NCI-H2196 (cell line): ENCODE data around the gene ZNF451.
"Not testable (repeated sequence)": the region's sequence is repeated elsewhere in the genome, so short reads cannot be mapped to it uniquely, and the experiment has no call there.

Experiments
- DNase-seq: peaks from one replicate; lab custom pipeline; 2025; ENCODE audit not compliant: unreplicated experiment; lab: John Stamatoyannopoulos, UW

The ZNF451 gene

DNA sequence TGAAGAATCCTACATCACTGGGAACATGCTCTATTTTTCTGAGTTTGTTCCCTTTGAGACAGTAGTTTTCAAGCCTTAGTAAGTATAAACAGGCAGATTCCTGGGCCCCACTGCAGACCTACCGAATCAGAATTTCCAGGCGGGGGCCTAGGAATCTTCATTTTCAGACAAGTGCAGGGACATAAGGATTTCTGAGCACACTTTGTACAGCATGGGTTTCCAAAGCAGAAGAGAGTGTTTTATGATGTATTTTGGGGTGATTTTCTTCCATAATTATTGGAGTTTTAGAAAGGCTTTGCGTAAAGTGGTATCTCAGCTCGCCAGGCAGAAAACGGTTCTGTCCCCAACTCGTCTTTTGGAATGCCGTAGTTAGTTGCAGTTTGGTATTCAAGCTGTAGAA, 1.4 kb downstream of the ZNF451 start:
- DNase-seq, result not testable (repeated sequence)

DNA sequence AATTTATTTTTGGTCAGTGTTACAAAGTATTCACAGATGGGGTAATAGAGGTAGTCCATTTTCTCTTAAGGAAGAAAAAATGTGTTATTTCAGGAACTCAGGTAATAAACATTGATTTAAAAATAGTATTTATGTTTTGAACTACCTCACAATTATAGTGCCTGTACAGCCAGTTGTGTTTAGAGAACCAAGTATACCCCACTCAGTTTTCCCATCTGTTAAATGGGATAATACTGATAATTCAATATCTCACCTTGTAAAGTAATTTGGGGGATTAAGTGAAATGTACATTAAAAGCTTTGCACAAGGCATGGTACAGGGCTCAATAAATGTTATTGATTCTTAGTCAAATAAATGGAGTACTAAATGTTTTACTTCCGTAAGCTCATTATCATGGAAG, 4.7 kb downstream of the ZNF451 start:
- DNase-seq, result no peak

DNA sequence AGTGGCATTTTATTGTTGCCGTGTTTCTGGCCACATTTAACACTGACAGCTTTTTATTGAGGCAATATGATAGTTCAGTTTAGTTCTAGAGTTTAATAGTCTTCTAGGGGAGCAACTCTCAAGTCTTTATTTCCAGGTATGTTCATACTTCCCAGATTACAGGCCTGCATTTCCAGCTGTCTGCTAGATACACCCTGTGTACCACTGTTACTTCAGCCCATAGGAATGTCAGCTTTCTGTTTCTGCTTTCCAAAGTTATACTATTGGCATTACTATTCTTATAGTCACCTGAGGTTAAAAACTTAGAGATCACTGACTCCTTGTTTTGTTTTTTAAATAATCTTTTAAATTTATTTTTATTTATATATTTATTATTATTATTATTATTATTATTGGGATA, 7.6 kb downstream of the ZNF451 start:
- DNase-seq, result no peak

DNA sequence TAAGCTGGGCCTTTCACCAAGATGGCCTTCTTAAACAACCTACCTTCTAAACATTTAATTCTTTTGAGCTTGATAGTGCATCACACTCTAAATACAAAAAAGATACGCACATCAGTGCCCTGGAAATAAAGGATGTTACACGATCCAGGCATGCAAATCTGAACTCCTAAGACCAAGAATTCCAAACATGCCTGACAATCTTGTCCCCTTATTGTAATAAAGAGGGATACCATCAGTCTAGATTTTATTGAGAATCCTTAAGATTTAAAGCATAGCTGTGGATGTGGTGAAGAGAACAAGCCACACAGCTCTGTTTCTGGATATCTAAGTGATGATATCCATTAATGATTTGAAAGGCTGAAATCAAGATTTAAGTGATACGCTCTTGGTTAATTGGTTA, 13.0 kb downstream of the ZNF451 start:
- no peak for DNase-seq

DNA sequence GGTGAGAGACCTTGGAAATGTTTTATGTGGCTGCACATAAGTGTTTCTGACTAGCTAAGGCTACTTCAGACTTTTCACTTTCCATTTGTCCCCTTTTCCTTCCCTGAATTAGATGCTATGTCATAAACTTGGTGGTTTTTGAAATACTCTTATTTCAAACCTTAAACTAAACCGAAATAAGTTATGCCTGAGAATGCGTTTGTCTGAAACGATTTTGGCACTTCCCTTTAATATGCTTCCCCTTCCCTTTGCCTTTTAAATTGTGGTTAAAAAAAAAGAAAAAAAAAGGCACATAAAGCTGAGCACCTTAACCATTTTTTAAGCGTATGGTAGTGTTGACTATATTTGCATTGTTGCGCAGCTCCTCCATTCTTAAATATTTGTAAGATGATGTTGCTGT, 14.3 kb downstream of the ZNF451 start:
- DNase-seq, result no peak

DNA sequence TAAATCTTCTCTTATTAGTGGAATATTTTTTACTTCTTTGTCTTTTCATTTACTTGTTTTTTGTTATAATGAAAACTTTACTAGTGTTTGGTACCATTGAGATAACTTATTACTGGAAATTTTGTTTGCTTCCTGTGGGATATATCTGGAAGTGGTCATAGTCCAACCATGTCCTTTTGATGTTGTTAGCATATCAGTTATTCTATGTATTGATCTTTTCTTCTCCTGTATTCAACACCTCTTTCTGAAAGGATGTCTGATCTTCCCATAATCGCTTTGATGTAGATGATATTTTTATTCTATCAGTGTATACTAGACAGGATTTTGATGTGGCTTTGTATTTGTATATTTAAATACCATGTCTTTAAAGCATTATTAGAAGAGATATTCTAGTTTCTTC, 17.0 kb downstream of the ZNF451 start:
- DNase-seq, result no peak

DNA sequence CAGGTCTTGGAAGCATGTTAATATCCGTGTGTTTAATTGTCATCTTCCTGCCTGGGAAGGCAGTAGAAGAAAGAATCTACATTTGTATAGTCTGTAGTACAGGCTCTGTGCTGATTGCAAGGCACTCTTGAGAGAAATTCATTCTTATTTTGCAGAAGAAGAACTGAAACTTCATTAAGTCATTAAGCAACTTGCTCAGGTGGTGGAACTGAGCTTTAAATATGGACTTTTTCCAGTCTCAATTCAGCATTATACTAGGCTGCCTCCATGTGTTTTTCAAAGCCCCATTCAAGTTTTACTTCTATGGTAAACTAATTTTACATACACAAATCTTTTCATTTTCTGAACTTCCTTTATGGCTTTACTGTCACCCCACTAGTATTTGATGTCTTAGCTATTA, 18.7 kb downstream of the ZNF451 start:
- DNase-seq, result no peak

DNA sequence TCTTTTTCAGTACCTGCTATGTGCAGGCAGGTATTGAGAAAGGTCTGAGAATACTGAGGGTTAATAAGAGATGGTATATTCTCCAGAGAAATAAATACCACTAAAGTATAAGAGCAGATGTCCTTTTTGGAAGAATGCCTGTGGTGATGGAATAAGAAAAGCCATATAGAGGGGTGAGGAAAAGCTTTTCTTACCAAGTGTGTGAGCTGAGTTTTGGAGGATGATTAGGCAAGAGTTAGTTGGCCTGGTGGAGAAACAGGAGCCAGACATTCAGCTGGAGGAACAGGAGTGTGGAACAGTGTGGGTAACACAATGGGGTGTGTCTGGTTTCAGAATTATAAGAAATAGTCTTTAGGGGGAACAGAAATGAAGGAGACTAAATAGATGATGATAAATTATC, 19.9 kb downstream of the ZNF451 start:
- DNase-seq, result no peak

DNA sequence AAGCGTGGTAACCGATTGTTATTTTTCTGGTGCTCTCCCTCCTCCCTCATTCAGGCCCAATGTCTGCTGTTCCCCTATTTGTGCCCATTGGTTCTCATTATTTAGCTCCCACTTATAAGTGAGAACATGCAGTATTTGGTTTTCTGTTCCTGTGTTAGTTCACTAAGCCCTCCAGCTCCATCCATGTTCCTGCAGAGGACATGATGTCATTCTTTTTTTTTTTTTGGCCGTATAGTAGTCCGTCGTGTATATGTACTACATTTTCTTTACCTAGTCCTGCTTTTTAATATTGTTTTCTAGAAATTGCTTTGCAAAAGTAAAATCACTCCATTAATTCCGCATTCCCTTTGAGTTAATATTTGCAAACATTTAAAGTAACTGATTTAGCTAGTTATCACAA, 23.1 kb downstream of the ZNF451 start:
- DNase-seq, result no peak

DNA sequence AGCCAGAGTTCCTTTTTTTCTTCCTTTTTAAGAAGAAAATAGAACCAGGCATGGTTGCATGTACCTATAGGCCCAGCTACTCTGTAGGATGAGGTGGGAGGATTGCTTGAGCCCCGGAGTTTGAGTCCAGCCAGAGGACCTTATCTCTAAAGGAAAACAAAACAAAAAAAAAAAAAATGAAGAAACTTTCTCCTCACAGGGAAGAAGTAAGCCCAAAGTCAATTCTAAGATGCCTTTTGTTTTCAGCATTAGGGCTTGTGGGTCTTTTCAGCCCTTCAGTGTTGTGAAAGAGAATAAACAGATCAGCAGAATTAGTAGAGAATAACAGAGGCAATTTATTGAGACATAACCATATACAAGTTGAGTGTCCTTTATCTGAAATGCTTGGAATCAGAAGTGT, 26.8 kb downstream of the ZNF451 start:
- DNase-seq, result no peak

DNA sequence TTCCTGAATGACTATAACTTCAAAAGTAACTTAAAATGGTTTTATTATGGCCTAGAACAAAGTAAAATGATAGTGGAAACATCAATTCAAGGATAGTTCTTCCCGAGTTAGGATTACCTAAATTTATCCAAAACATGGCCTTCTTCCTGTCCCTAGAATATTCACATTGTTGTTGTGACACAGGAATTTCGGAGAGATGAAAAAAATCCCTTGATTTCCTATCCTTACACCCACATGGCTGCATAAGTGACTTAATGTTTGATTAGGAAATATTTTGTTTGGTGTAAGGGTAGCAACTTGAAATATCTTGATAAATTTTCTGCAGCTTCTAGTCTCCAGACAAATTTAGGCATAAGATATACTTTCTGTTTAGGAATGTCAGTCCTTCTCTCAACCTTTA, 27.8 kb downstream of the ZNF451 start:
- DNase-seq, result no peak

DNA sequence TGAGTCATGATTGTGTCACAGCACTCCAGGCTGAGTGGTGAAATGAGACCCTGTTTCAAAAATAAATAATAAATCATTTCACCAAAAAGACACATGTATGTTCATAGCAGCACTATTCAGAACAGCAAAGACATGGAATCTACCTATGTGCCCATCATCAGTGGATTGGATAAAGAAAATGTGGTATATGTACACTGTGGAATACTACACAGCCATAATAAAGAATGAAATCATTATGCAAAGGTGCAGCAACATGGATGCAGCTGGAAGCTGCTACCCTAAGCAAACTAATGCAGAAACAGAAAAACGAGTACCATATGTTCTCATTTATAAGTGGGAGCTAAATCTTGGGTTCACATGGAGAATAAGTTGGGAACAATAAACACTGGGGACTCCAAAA, 33.1 kb downstream of the ZNF451 start:
- DNase-seq, result no peak

DNA sequence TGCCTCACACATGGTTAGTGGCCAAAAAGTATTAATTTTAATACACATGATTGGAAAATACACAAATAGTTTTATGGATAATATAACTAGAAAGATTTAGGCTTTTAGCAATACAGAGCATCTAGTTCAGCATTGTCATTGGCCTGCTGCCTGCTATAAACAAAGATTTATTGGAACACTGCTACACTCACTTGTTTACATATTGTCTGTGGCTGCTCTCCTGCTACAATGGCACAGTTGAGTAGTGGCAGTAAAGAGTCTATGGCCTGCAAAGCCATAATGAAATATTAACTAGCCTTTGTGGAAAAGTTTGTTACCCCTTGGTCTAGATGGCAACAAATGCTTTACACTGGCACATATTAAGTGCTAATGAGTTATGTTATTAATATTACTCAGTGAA, 37.8 kb downstream of the ZNF451 start:
- DNase-seq, result no peak

DNA sequence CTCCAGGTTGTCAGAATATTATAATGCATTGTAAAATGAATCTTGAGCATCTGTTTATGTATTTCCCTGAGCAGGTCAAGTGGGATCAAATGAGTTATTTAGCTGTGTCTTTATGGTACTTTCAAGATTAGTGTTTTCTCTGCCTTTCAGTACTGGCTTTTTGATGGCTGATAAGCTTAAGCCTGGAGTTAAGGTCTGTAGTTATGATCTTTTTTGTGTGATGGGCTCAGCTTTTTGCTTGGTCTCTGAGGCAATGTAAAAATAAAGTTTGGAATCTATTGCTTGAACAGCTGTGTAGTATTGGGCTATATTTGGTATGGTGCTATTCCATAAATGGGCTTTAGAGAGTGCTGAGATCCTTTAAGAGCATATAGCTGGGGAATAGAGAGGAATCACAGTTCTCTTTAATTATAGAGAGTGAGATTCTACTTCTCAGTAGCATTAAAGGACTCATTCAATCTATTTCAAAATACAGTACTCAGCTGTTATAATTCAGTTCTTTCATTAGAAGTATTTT, 40.7 kb downstream of the ZNF451 start:
- DNase-seq, result no peak

DNA sequence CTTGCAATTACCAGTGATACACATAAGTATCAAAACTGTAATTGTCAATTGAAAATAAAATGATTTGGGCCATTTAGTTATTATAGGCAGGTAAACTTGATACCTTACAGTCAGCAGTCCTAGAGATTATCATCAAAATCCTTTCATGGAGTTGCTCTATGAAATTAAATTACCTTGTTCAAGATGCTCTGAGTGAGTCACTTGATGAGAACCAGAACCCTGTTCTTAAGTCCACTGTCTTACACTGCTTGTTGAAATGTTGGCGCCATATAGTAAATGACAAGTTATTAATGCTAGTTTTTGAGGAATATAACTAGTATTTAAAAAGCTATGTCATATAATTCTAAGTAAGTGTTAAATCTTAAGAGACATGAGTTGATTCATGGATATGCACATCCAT, 45.0 kb downstream of the ZNF451 start:
- no peak for DNase-seq

DNA sequence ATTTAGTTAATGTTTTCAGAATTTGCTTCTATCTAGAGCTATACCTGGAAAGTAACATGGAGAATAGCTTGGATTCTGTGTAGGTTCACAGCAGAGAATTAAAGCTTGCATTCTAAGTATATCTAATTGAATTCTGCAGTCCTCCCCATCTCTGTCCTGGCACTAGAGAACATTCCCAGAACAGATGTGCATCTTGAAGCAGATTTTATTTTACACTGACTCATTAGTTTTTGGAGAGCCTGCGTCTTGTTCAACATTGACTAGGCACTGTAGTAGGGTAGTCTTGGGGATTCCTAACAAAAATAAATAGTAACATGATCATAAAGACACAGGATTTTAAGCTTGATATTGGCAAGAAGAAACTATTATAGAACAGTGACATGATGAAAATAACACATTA, 45.9 kb downstream of the ZNF451 start:
- no peak for DNase-seq

DNA sequence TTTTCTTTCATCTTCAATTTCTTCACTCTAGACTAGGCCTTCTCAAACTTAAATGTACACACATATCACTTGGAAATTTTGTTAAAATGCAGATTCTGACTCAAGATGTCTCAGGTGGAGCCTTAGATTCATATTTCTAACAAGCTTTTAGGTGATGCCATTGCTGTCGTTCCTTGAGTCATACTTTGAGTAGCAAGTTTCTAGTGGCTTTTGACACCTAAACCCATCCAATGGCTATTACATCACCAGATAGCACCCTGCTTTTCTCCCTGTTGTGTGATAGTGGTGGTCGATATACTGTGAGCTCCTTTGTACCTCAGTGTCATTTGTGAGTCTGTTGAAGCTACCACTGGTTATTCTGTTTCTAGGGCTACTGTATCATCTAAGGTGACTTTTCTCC, 47.4 kb downstream of the ZNF451 start:
- no peak for DNase-seq

DNA sequence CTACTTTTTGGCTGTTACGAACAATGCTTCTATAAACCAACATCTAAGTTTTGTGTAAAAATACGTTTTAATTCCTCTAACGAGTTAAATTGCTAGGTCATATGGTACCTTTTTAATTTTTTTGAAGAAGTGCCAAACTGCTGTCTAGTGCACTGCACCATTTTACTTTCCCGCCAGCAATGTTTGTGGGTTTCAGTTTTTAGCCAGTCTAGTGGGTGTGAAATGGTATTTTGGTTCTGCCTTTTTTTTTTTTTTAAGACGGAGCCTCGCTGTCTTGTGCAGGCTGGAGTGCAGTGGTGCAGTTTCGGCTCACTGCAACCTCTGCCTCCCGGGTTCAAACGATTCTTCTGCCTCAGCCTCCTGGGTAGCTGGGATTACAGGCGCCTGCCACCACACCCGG, 48.0 kb downstream of the ZNF451 start:
- DNase-seq, result no peak

DNA sequence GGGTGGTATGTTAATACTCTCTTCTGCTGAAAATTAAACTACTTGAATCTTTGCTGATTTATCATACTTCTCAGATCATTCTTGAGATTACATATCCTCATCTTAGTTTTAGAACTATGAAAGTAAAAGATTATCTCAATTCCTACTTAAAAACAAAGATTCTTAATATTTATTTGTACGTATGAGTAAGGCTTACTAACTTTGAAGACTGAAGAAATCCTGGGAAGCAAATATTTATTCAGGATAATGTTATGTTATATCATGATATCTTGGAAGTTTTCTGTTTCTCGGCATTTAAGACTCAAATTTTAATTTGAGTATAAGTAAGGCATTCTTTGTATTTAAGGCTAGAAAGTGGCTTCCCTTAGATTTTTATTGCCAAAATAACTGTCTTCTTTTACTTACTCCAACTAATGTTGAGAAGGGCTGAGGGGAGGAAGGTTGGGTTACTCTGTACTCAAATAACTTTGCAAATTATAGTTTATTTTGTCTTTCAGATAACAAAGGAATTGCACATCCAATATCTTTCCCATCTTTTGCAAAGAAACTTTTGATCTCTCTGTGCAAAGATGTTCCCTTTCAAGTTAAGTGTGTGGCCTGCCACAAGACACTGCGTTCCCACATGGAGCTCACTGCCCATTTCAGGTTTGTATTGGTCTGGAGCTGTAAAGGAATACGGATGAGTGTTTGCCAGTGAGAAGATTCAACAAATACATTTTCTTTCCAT, 51.6 kb downstream of the ZNF451 start:
- DNase-seq, result no peak

DNA sequence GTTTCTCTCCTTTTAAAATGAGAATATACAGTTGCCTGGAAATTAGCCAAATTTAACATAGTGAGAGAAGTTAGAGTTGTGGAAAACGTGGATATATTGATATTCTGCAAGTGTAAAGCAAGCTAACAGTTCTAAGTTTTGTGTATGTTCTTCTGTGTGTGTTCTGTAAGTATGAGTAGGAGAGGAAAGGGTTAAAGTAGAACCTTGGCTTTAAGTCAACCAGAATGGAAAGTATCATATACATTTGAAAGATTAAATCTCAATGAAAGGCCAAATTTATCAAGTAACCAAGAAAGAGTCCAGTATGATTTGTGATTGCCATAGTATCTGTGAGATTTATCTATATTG, 52.2 kb downstream of the ZNF451 start:
- no peak for DNase-seq

DNA sequence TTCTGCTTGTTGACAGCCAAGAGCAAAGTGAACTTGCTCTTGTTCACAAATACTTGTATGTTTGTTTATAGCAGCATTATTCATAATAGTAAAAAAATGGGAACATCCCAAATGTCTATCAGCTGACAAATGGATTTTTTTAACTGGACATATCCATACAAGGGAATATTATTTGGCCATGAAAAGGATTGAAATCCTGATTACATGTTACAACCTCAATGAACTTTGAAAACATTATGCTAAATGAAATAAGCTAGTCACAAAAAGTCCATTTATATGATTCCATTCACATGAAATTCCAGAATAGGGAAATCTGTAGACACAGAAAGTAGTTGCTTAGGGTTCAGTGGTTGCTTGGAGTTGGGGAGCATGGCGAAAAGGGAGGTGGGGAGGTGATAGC, 53.7 kb downstream of the ZNF451 start:
- DNase-seq, result no peak

DNA sequence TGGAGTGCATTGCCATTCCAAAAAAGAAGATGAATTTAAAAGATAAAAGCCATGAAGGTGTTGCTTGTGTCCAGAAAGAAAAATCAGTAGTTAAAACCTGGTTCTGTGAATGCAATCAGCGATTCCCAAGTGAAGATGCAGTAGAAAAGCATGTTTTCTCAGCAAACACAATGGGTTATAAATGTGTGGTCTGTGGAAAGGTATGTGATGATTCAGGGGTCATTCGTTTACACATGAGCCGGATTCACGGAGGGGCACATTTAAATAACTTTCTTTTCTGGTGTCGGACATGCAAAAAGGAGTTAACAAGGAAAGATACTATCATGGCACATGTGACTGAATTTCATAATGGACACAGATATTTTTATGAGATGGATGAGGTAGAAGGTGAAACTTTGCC, 57.4 kb downstream of the ZNF451 start:
- no peak for DNase-seq
